Measurements from ENCODE around the gene BLOC1S6. TPM values are rescaled to one million over a fixed set of nuclear protein-coding genes. Genes with fewer than 3 reads are reported as not detected.

BLOC1S6 gene
- total and polyA plus RNA-seq, 4 donors = 49.8 to 86.6 (median 60.4) TPM

GRCh38 chr15:45611305-45611704 is 24.1 kb downstream of the BLOC1S6 start:
- no peak overlapping the region for H3K4me3 ChIP-seq (ENCODE audit: low read depth, low read length)
- H3K9me3 ChIP-seq (ENCODE audit: control insufficient read depth, insufficient read depth, low read length) = no peaks in the 10 kb centered on the region
- H3K4me1 ChIP-seq (ENCODE audit: control insufficient read depth, insufficient read depth, low read length) = no peaks in the 10 kb centered on the region
- H3K27ac ChIP-seq (ENCODE audit: low read depth, low read length) = no peak overlapping the region
- WGBS (ENCODE audit: insufficient coverage) = no CpG with 5 or more reads among the region's 4 CpGs
- peaks cover 10% of the 10 kb centered on the region for H3K36me3 ChIP-seq (ENCODE audit: control insufficient read depth, insufficient read depth, low read length)
- no peaks in the 10 kb centered on the region for H3K27me3 ChIP-seq (ENCODE audit: control insufficient read depth, insufficient read depth, low read length)
- DNase-seq (ENCODE audit: low read depth in 4 of 6, low spot score in 6 of 6) = peak in 1 of 6 donors; percentile 43

- H3K9me3 ChIP-seq (ENCODE audit: control insufficient read depth, insufficient read depth, low read length) = no peaks in the 10 kb centered on the region
- no CpG with 5 or more reads among the region's 1 CpG for WGBS (ENCODE audit: insufficient coverage)
These were observed 25.7 kb downstream of the BLOC1S6 start for GRCh38 chr15:45612790-45613415.

GRCh38 chr15:45616901-45617323 is 29.7 kb downstream of the BLOC1S6 start:
- 88% methylated on average over 3 of the region's 3 CpGs for WGBS (ENCODE audit: insufficient coverage)

More at GRCh38 chr15:45612790-45613415, 25.7 kb downstream of the BLOC1S6 start:
- Histone ChIP-seq H3K4me1 (ENCODE audit: control insufficient read depth, insufficient read depth, low read length) (no peaks in the 10 kb centered on the region), H3K27me3 (ENCODE audit: control insufficient read depth, insufficient read depth, low read length) (no peaks in the 10 kb centered on the region), H3K4me3 (ENCODE audit: low read depth, low read length) (no peak overlapping the region), H3K27ac (ENCODE audit: low read depth, low read length) (no peak overlapping the region), H3K36me3 (ENCODE audit: control insufficient read depth, insufficient read depth, low read length) (peaks cover 4% of the 10 kb centered on the region)
- DNase-seq (ENCODE audit: low read depth in 4 of 6, low spot score in 6 of 6) = no peak

GRCh38 chr15:45618813-45619212 is 31.6 kb downstream of the BLOC1S6 start:
- Histone ChIP-seq H3K27me3 (ENCODE audit: control insufficient read depth, insufficient read depth, low read length) (no peaks in the 10 kb centered on the region), H3K4me1 (ENCODE audit: control insufficient read depth, insufficient read depth, low read length) (no peaks in the 10 kb centered on the region), H3K36me3 (ENCODE audit: control insufficient read depth, insufficient read depth, low read length) (no peaks in the 10 kb centered on the region), H3K9me3 (ENCODE audit: control insufficient read depth, insufficient read depth, low read length) (no peaks in the 10 kb centered on the region), H3K27ac (ENCODE audit: low read depth, low read length) (no peak overlapping the region), H3K4me3 (ENCODE audit: low read depth, low read length) (no peak overlapping the region)
- WGBS (ENCODE audit: insufficient coverage) = 70% methylated on average over 3 of the region's 5 CpGs
- peak in 1 of 6 donors; percentile 12 for DNase-seq (ENCODE audit: low read depth in 4 of 6, low spot score in 6 of 6)

More at GRCh38 chr15:45616901-45617323, 29.7 kb downstream of the BLOC1S6 start:
- Histone ChIP-seq H3K4me1 (ENCODE audit: control insufficient read depth, insufficient read depth, low read length) (no peaks in the 10 kb centered on the region), H3K27me3 (ENCODE audit: control insufficient read depth, insufficient read depth, low read length) (no peaks in the 10 kb centered on the region), H3K4me3 (ENCODE audit: low read depth, low read length) (no peak overlapping the region), H3K27ac (ENCODE audit: low read depth, low read length) (no peak overlapping the region), H3K9me3 (ENCODE audit: control insufficient read depth, insufficient read depth, low read length) (no peaks in the 10 kb centered on the region), H3K36me3 (ENCODE audit: control insufficient read depth, insufficient read depth, low read length) (no peaks in the 10 kb centered on the region)
- no peak for DNase-seq (ENCODE audit: low read depth in 4 of 6, low spot score in 6 of 6)

GRCh38 chr15:45628136-45628535 is 41.0 kb downstream of the BLOC1S6 start:
- no peak for DNase-seq (ENCODE audit: low read depth in 4 of 6, low spot score in 6 of 6)
- Histone ChIP-seq H3K9me3 (ENCODE audit: control insufficient read depth, insufficient read depth, low read length) (peaks cover 1% of the 10 kb centered on the region), H3K27ac (ENCODE audit: low read depth, low read length) (no peak overlapping the region), H3K4me3 (ENCODE audit: low read depth, low read length) (no peak overlapping the region), H3K36me3 (ENCODE audit: control insufficient read depth, insufficient read depth, low read length) (no peaks in the 10 kb centered on the region), H3K27me3 (ENCODE audit: control insufficient read depth, insufficient read depth, low read length) (no peaks in the 10 kb centered on the region), H3K4me1 (ENCODE audit: control insufficient read depth, insufficient read depth, low read length) (no peaks in the 10 kb centered on the region)
- WGBS (ENCODE audit: insufficient coverage) = 100% methylated on average over 4 of the region's 7 CpGs

GRCh38 chr15:45630917-45631691 is 43.9 kb downstream of the BLOC1S6 start:
- Histone ChIP-seq H3K36me3 (ENCODE audit: control insufficient read depth, insufficient read depth, low read length) (no peaks in the 10 kb centered on the region), H3K27me3 (ENCODE audit: control insufficient read depth, insufficient read depth, low read length) (peaks cover 19% of the 10 kb centered on the region), H3K4me3 (ENCODE audit: low read depth, low read length) (no peak overlapping the region), H3K27ac (ENCODE audit: low read depth, low read length) (no peak overlapping the region), H3K9me3 (ENCODE audit: control insufficient read depth, insufficient read depth, low read length) (no peaks in the 10 kb centered on the region), H3K4me1 (ENCODE audit: control insufficient read depth, insufficient read depth, low read length) (peaks cover 18% of the 10 kb centered on the region)
- WGBS (ENCODE audit: insufficient coverage) = no CpG with 5 or more reads among the region's 7 CpGs
- no peak for DNase-seq (ENCODE audit: low read depth in 4 of 6, low spot score in 6 of 6)

GRCh38 chr15:45631776-45632175 is 44.6 kb downstream of the BLOC1S6 start:
- 94% methylated on average over 2 of the region's 2 CpGs for WGBS (ENCODE audit: insufficient coverage)
- DNase-seq (ENCODE audit: low read depth in 4 of 6, low spot score in 6 of 6) = no peak
- Histone ChIP-seq H3K27me3 (ENCODE audit: control insufficient read depth, insufficient read depth, low read length) (peaks cover 23% of the 10 kb centered on the region), H3K36me3 (ENCODE audit: control insufficient read depth, insufficient read depth, low read length) (no peaks in the 10 kb centered on the region), H3K4me3 (ENCODE audit: low read depth, low read length) (no peak overlapping the region), H3K4me1 (ENCODE audit: control insufficient read depth, insufficient read depth, low read length) (peaks cover 18% of the 10 kb centered on the region), H3K27ac (ENCODE audit: low read depth, low read length) (no peak overlapping the region), H3K9me3 (ENCODE audit: control insufficient read depth, insufficient read depth, low read length) (no peaks in the 10 kb centered on the region)

GRCh38 chr15:45634432-45635190 is 47.4 kb downstream of the BLOC1S6 start, which contains the start of gene SQOR:
SQOR (plus strand) TSS chr15:45635029; CDS start chr15:45658924, 23,895 bp downstream.
- H3K36me3 ChIP-seq (ENCODE audit: control insufficient read depth, insufficient read depth, low read length) = no peaks in the 10 kb centered on the region
- peak within 1 kb of the TSS; percentile 72 for H3K4me3 ChIP-seq (ENCODE audit: low read depth, low read length)
- 3% methylated on average over 53 of the region's 53 CpGs for WGBS (ENCODE audit: insufficient coverage)
- peak within 1 kb of the TSS; percentile 57 for H3K27ac ChIP-seq (ENCODE audit: low read depth, low read length)
- peaks cover 23% of the 10 kb centered on the region for H3K27me3 ChIP-seq (ENCODE audit: control insufficient read depth, insufficient read depth, low read length)
- H3K9me3 ChIP-seq (ENCODE audit: control insufficient read depth, insufficient read depth, low read length) = no peaks in the 10 kb centered on the region
- peaks cover 18% of the 10 kb centered on the region for H3K4me1 ChIP-seq (ENCODE audit: control insufficient read depth, insufficient read depth, low read length)
- peak in 3 of 6 donors; percentile 15 to 72 (median 28) for DNase-seq (ENCODE audit: low read depth in 4 of 6, low spot score in 6 of 6)

GRCh38 chr15:45635191-45635638 is 48.0 kb downstream of the BLOC1S6 start:
- peak in 2 of 6 donors; percentile 46 to 49 for DNase-seq (ENCODE audit: low read depth in 4 of 6, low spot score in 6 of 6)
- H3K27ac ChIP-seq (ENCODE audit: low read depth, low read length) = peak overlapping the region; percentile 57
- peaks cover 18% of the 10 kb centered on the region for H3K4me1 ChIP-seq (ENCODE audit: control insufficient read depth, insufficient read depth, low read length)
- no peaks in the 10 kb centered on the region for H3K36me3 ChIP-seq (ENCODE audit: control insufficient read depth, insufficient read depth, low read length)
- H3K27me3 ChIP-seq (ENCODE audit: control insufficient read depth, insufficient read depth, low read length) = peaks cover 23% of the 10 kb centered on the region
- H3K9me3 ChIP-seq (ENCODE audit: control insufficient read depth, insufficient read depth, low read length) = no peaks in the 10 kb centered on the region
- peak overlapping the region; percentile 72 for H3K4me3 ChIP-seq (ENCODE audit: low read depth, low read length)
- WGBS (ENCODE audit: insufficient coverage) = 0% methylated on average over 29 of the region's 29 CpGs

Measured in spinal cord (tissue), 10 donors.